IMR-90 (cell line): Measurements from ENCODE around the gene STX5. TPM values are rescaled to one million over a fixed set of nuclear protein-coding genes. Genes with fewer than 3 reads are reported as not detected.

Experiments used
- ATAC-seq: fragments of 200-7000 bp; cut with Tn5 transposase; 2 replicates; pipeline ENCODE4 v1.9.1; 2020; ENCODE audit warnings: low read depth, mild to moderate bottlenecking, moderate library complexity
- BruUV-seq: library from RNA; stranded (reverse); fragments of 400-500 nt; replicated peaks from 2 replicates; lab custom pipeline; 2021; lab: Mats Ljungman, UMichigan
- CTCF ChIA-PET: fragments of 300-600 bp; formaldehyde crosslinking; extraction: SDS; loops from one replicate; lab custom pipeline; 2021; ENCODE audit warnings: antibody characterized with exemption; lab: Yijun Ruan, JAX
- POLR2A ChIA-PET: fragments of 300-600 bp; sonication (Branson Sonifier 250); formaldehyde crosslinking; loops from one replicate; lab custom pipeline; 2022; ENCODE audit warnings: antibody characterized with exemption; ENCODE audit not compliant: unreplicated experiment; lab: Charles Lee
- DNase-seq: peaks from one replicate; pipeline ENCODE4 v3.0.0; 2013
- H2AFZ ChIP-seq: replicated peaks from 2 replicates; pipeline ENCODE3; 2013; ENCODE audit warnings: low read length, mild to moderate bottlenecking; ENCODE audit not compliant: poor library complexity
- H2AK5ac ChIP-seq: 2 replicates; pipeline ENCODE4 v1.6.1; 2013; ENCODE audit warnings: low read depth, low read length, inconsistent platforms
- H2AK9ac ChIP-seq: replicated peaks from 2 replicates; pipeline ENCODE3; 2013; ENCODE audit warnings: mild to moderate bottlenecking, low read depth, low read length, moderate library complexity; ENCODE audit not compliant: poor library complexity
- H2BK120ac ChIP-seq: 2 replicates; pipeline ENCODE4 v1.6.1; 2013; ENCODE audit warnings: low read depth, low read length, inconsistent platforms
- H2BK15ac ChIP-seq: 3 replicates; pipeline ENCODE4 v1.6.1; 2013; ENCODE audit warnings: low read depth, low read length, inconsistent platforms
- H2BK20ac ChIP-seq: 2 replicates; pipeline ENCODE4 v1.6.1; 2013; ENCODE audit warnings: low read depth, mild to moderate bottlenecking, inconsistent platforms, low read length, moderate library complexity
- H2BK5ac ChIP-seq: 2 replicates; pipeline ENCODE4 v1.6.1; 2013; ENCODE audit warnings: mild to moderate bottlenecking, low read depth, low read length, inconsistent platforms; ENCODE audit not compliant: poor library complexity, severe bottlenecking
- H3K14ac ChIP-seq: replicated peaks from 2 replicates; pipeline ENCODE4 v1.6.1; 2013; ENCODE audit warnings: low read depth, low read length, inconsistent platforms
- H3K18ac ChIP-seq: 2 replicates; pipeline ENCODE4 v1.6.1; 2013; ENCODE audit warnings: low read depth, low read length, control low read depth
- H3K23ac ChIP-seq: 2 replicates; pipeline ENCODE4 v1.6.1; 2013; ENCODE audit warnings: low read depth, low read length, inconsistent platforms
- H3K27ac ChIP-seq: 2 replicates; pipeline ENCODE4 v1.5.1; 2013; ENCODE audit warnings: mild to moderate bottlenecking, control low read depth, low read length; ENCODE audit not compliant: insufficient read depth
- H3K27me3 ChIP-seq: 2 replicates; pipeline ENCODE4 v1.6.1; 2013; ENCODE audit warnings: low read length; ENCODE audit not compliant: control insufficient read depth, insufficient read depth
- H3K36me3 ChIP-seq: 2 replicates; pipeline ENCODE4 v1.6.1; 2013; ENCODE audit warnings: low read length, mixed read lengths; ENCODE audit not compliant: control insufficient read depth, insufficient read depth
- H3K4ac ChIP-seq: 2 replicates; pipeline ENCODE4 v1.6.1; 2013; ENCODE audit warnings: low read depth, low read length, inconsistent platforms
- H3K4me1 ChIP-seq: 2 replicates; pipeline ENCODE4 v1.6.1; 2013; ENCODE audit warnings: low read length, mixed read lengths; ENCODE audit not compliant: control insufficient read depth, insufficient read depth
- H3K4me2 ChIP-seq: 2 replicates; pipeline ENCODE4 v1.6.1; 2013; ENCODE audit warnings: low read depth, mild to moderate bottlenecking, control low read depth, low read length, moderate library complexity
- H3K4me3 ChIP-seq: 2 replicates; pipeline ENCODE4 v1.5.1; 2013; ENCODE audit warnings: low read depth, mild to moderate bottlenecking, control low read depth, low read length, moderate library complexity; ENCODE audit not compliant: insufficient read depth
- H3K56ac ChIP-seq: 2 replicates; pipeline ENCODE4 v1.6.1; 2013; ENCODE audit warnings: low read length, inconsistent platforms; ENCODE audit not compliant: insufficient read depth; ENCODE audit errors: extremely low read depth
- H3K79me1 ChIP-seq, 2 experiments: 2 replicates each; pipeline ENCODE4 v1.6.1; 2013; ENCODE audit warnings: low read length in 2 of 2, inconsistent platforms in 1 of 2, low read depth in 1 of 2
- H3K9ac ChIP-seq: 2 replicates; pipeline ENCODE4 v1.6.1; 2013; ENCODE audit warnings: low read depth, low read length, control low read depth
- H3K9me1 ChIP-seq: 2 replicates; pipeline ENCODE4 v1.6.1; 2013; ENCODE audit warnings: low read length, inconsistent platforms; ENCODE audit not compliant: insufficient read depth
- H3K9me3 ChIP-seq: 2 replicates; pipeline ENCODE4 v1.6.1; 2013; ENCODE audit warnings: low read length; ENCODE audit not compliant: control insufficient read depth, insufficient read depth
- H4K20me1 ChIP-seq: 2 replicates; pipeline ENCODE4 v1.6.1; 2013; ENCODE audit warnings: low read length, inconsistent platforms; ENCODE audit not compliant: insufficient read depth
- H4K5ac ChIP-seq: 2 replicates; pipeline ENCODE4 v1.6.1; 2013; ENCODE audit warnings: mild to moderate bottlenecking, low read depth, low read length, control low read depth
- H4K8ac ChIP-seq, 2 experiments: 2 replicates each; pipeline ENCODE4 v1.6.1; 2013; ENCODE audit warnings: low read depth in 2 of 2, low read length in 2 of 2, control low read depth in 1 of 2, inconsistent platforms in 1 of 2
- H4K91ac ChIP-seq: 2 replicates; pipeline ENCODE4 v1.6.1; 2013; ENCODE audit warnings: low read depth, low read length, inconsistent platforms; ENCODE audit not compliant: insufficient read depth
- CEBPB ChIP-seq: IDR thresholded peaks from 2 replicates; pipeline ENCODE4 v1.6.1; 2012; ENCODE audit warnings: low read depth, low read length, improper control_type of control experiment
- CHD1 ChIP-seq: IDR thresholded peaks from 2 replicates; pipeline ENCODE4 v1.6.1; 2012; ENCODE audit warnings: low read depth, low read length, improper control_type of control experiment
- FOS ChIP-seq: fragments of 150-350 bp; IDR thresholded peaks from 2 replicates; pipeline ENCODE4 v1.6.1; 2016; ENCODE audit warnings: low read depth, low read length
- MAZ ChIP-seq: IDR thresholded peaks from 2 replicates; pipeline ENCODE4 v1.6.1; 2012; ENCODE audit warnings: low read depth, mild to moderate bottlenecking, low read length, improper control_type of control experiment, moderate library complexity, borderline replicate concordance
- MXI1 ChIP-seq: IDR thresholded peaks from 2 replicates; pipeline ENCODE4 v1.6.1; 2012; ENCODE audit warnings: low read depth, mild to moderate bottlenecking, low read length, moderate library complexity, borderline replicate concordance
- RCOR1 ChIP-seq: IDR thresholded peaks from 2 replicates; pipeline ENCODE4 v1.6.1; 2012; ENCODE audit warnings: mild to moderate bottlenecking, low read length, improper control_type of control experiment; ENCODE audit not compliant: insufficient replicate concordance
- USF2 ChIP-seq: fragments of 150-350 bp; IDR thresholded peaks from 2 replicates; pipeline ENCODE4 v1.6.1; 2017; ENCODE audit warnings: mild to moderate bottlenecking, antibody characterized with exemption, low read length, low read depth
- WGBS, 2 experiments: methylation state at CpG; one replicate each; pipeline versions ENCODE4 v1.1.5 to v1.1.7; 2013; ENCODE audit warnings: missing lambda C conversion rate in 2 of 2; ENCODE audit not compliant: insufficient read length in 1 of 2; ENCODE audit errors: extremely low coverage in 2 of 2; 5-methylcytosine and 5-hydroxymethylcytosine counted together
- dilution Hi-C: fragments of 300-500 bp; cut with HindIII; formaldehyde crosslinking; loops from one replicate; pipeline ENCODE4 v1.14.3; 2018; ENCODE audit warnings: low sequenced_read_pairs; ENCODE audit not compliant: unreplicated experiment
- in situ Hi-C: fragments of 300-500 bp; cut with MboI; formaldehyde crosslinking; loops from 3 replicates; pipeline ENCODE4 v1.14.3; 2019; ENCODE audit warnings: low sequenced_read_pairs, inconsistent platforms, mixed read lengths
- intact Hi-C: fragments of 100-400 bp; cut with micrococcal nuclease; formaldehyde crosslinking; loops from 2 replicates; pipeline ENCODE4 v1.10.0; 2022
- polyA plus RNA-seq, 3 experiments: library from polyadenylated mRNA; depleted of rRNA; stranded (reverse); fragments of >200 nt; gene quantifications; 2 replicates each; pipeline ENCODE4 v1.2.3, GENCODE V29; 2012; ENCODE audit warnings: low replicate concordance in 1 of 3
- total RNA-seq: library from RNA; depleted of rRNA; stranded (reverse); fragments of >200 nt; gene quantifications from 2 replicates; pipeline ENCODE4 v1.2.3, GENCODE V29; 2012

The STX5 gene
- total and polyA plus RNA-seq, 2 of the 4 experiments (the other 2 are of a cell fraction) = 43.1 to 49.5 TPM

- Histone ChIP-seq H3K4me2 (no peak overlapping the region), H3K18ac (no peak overlapping the region), H3K4me1 (peaks cover 10% of the 10 kb centered on the region), H3K4me3 (no peak overlapping the region), H3K9me3 (no peaks in the 10 kb centered on the region), H4K5ac (no peak overlapping the region), H2AFZ (no peak overlapping the region), H3K14ac (no peak overlapping the region), H3K36me3 (peaks cover 67% of the 10 kb centered on the region), H3K9ac (no peak overlapping the region), H3K56ac (no peak overlapping the region), H2BK120ac (no peak overlapping the region), H3K27me3 (no peaks in the 10 kb centered on the region), H3K9me1 (no peaks in the 10 kb centered on the region), H2BK15ac (no peak overlapping the region), H4K20me1 (peaks cover 3% of the 10 kb centered on the region), H2BK5ac (no peak overlapping the region), H3K23ac (no peak overlapping the region), H3K79me1 (peaks cover under 1 to 37% of the 10 kb centered on the region in 2 experiments; a peak in 3 of 4 replicates), H2AK9ac (no peak overlapping the region), H3K27ac (no peak overlapping the region), H2BK20ac (no peak overlapping the region), H3K4ac (no peak overlapping the region), H4K8ac (no peak overlapping the region), H4K91ac (no peak overlapping the region), H2AK5ac (no peak overlapping the region)
- intact Hi-C loops = no loop called here
- in situ Hi-C loops = no loop called here
- TF ChIP-seq MAZ = no peak
- TF ChIP-seq CEBPB = no peak
- TF ChIP-seq USF2 = no peak
- TF ChIP-seq CHD1 = no peak
- TF ChIP-seq RCOR1 = no peak
- TF ChIP-seq FOS = no peak
- TF ChIP-seq MXI1 = no peak
- no TSS peak for BruUV-seq
- dilution Hi-C loops = no loop called here
- DNase-seq (no peak), ATAC-seq (no peak)
- POLR2A ChIA-PET = interaction anchor here (1.1 kb wide), 1 partner anchor 9 kb away, joined by 3 read pairs; no protein-coding TSS in a partner anchor
- CTCF ChIA-PET = no interaction called here
- 100% methylated on average over 2 of the region's 8 CpGs; no CpG with 5 or more reads in 1 of the 2 experiments for WGBS, 2 experiments
Measured at GRCh38 chr11:62794201-62794775, 37.6 kb downstream of the STX5 start.
